Pons (tissue), 1 donor: ENCODE results near the gene OSBP2.
A peak's percentile ranks its signal among the peaks of the same experiment; 100 is the strongest.

ENCODE experiments used
- DNase-seq: peaks from one replicate; pipeline ENCODE4 v3.0.0-alpha.2; 2016; ENCODE audit warnings: low spot score

OSBP2 gene

GRCh38 chr22:30809086-30809485 is 114.4 kb downstream of the OSBP2 start:
- DNase-seq: peak; percentile 19

GRCh38 chr22:30810105-30810504 is 115.4 kb downstream of the OSBP2 start:
- DNase-seq: no peak

GRCh38 chr22:30813936-30814335 is 119.3 kb downstream of the OSBP2 start:
- no peak for DNase-seq

- DNase-seq: no peak
Measured at GRCh38 chr22:30816413-30816812, 121.7 kb downstream of the OSBP2 start.

- DNase-seq: no peak
Measured at GRCh38 chr22:30821381-30821780, 126.7 kb downstream of the OSBP2 start.

GRCh38 chr22:30821863-30822215 is 127.2 kb downstream of the OSBP2 start:
- DNase-seq: no peak

- no peak for DNase-seq
Measured at GRCh38 chr22:30822216-30823014, 127.7 kb downstream of the OSBP2 start.

GRCh38 chr22:30823015-30823370 is 128.3 kb downstream of the OSBP2 start:
- no peak for DNase-seq

- no peak for DNase-seq
Measured at GRCh38 chr22:30824096-30824495, 129.4 kb downstream of the OSBP2 start.

GRCh38 chr22:30824711-30825110 is 130.0 kb downstream of the OSBP2 start:
- no peak for DNase-seq

- DNase-seq: no peak
Measured at GRCh38 chr22:30825711-30826505, 131.2 kb downstream of the OSBP2 start.

- no peak for DNase-seq
Measured at GRCh38 chr22:30826670-30827355, 132.1 kb downstream of the OSBP2 start.

GRCh38 chr22:30827646-30828045 is 133.0 kb downstream of the OSBP2 start:
- DNase-seq: no peak

- DNase-seq: no peak
Measured at GRCh38 chr22:30828187-30829155, 133.8 kb downstream of the OSBP2 start.

- no peak for DNase-seq
Measured at GRCh38 chr22:30829901-30830550, 135.4 kb downstream of the OSBP2 start.

GRCh38 chr22:30830907-30831306 is 136.2 kb downstream of the OSBP2 start:
- DNase-seq: no peak

- no peak for DNase-seq
Measured at GRCh38 chr22:30832407-30832987, 137.8 kb downstream of the OSBP2 start.

GRCh38 chr22:30833322-30833721 is 138.6 kb downstream of the OSBP2 start:
- DNase-seq: no peak

GRCh38 chr22:30837531-30837930 is 142.9 kb downstream of the OSBP2 start:
- DNase-seq: peak; percentile 25

GRCh38 chr22:30838111-30838510 is 143.4 kb downstream of the OSBP2 start:
- DNase-seq: no peak

- no peak for DNase-seq
Measured at GRCh38 chr22:30841273-30841672, 146.6 kb downstream of the OSBP2 start.
